NOMO-1 treated with dmso at 0.1 percent for 144 hours (cell line): ENCODE measurements around the gene CNTNAP4.

Source experiments
- DNase-seq: peaks from one replicate; lab custom pipeline; 2025; ENCODE audit not compliant: unreplicated experiment; lab: John Stamatoyannopoulos, UW

Gene CNTNAP4

GRCh38 chr16:76484020-76484419 is 206.8 kb downstream of the CNTNAP4 start:
- no peak for DNase-seq

DNA sequence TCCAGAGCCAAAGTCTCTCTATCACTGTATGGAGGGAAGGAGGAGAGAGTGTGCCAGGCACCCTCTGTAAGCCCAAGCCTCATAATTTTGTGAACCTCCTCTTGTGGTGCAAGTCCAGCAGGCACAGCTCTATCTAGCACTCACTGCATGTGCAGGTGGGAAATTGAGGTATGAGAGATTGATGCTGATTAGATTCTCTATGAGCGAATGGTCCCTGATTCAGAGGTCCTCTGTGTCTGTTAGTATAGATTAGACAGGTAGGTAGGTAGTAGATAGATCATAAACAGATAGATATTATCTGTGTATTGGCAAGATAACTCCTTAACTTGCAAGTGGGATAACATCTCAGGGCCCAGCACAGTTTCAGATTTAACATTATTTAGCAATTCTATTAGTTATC is 209.5 kb downstream of the CNTNAP4 start:
- DNase-seq = no peak

DNA sequence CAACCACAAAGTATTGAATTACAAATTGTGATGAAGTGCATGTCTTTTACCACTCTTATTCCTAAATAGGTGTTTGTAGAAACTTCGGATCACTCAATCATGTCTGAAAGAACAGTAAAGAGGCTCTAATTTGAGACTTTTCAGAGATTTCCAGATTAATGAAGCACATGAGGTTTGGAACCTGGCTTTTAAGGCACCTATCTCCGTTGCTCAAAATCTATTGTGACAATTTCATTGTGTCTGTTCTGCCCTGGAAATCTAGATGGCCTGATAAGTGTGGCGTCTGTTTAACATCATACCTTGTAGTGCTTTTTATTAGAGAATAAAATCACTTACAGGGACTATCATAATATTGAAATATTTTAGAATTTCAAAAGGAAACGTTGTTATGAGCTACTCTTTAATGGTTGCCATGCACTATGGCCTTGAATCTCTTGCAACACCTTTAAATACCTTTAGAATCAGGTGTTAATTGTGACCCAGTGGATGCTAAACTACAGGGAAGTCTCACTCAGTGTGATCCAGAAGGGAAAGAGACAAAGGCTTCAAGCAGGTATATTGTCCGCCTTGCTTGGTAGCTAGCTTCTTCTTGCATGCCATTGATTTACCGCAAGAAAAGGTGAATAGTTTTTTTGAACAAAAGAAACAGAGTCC is 210.3 kb downstream of the CNTNAP4 start:
- no peak for DNase-seq

DNA sequence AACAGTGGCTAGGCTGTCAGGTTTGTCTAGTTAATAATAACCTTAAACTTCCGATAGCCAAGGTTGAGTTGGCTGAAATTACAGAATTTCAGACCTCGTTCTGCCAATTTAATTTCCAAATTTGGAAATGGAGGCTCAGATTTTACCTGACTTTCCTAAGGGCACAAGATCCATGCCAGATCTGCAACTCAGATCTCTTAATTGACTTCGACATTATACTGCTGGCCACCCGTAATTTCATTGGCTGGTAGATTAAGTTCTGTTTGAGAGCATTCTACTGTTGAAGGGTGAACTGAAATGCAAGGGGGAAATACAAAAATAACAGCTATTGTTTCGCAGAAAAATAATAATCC is 210.8 kb downstream of the CNTNAP4 start:
- no peak for DNase-seq

- no peak for DNase-seq
Observed at GRCh38 chr16:76490036-76490639, 212.9 kb downstream of the CNTNAP4 start.

DNA sequence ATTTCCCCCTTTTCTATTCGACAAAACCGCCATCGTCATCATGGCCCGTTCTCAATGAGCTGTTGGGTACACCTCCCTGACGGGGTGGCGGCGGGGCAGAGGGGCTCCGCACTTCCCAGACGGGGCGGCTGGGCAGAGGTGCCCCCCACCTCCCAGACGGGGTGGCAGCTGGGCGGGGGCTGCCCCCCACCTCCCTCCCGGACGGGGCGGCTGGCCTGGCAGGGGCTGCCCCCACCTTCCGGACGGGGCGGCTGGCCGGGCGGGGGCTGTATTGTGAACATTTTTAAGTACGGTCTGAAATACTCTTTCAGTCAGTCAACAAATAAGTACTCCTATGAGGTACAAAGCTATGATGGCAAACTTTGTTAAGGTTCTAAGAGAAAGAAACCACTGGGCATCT is 222.8 kb downstream of the CNTNAP4 start:
- DNase-seq = no peak

DNA sequence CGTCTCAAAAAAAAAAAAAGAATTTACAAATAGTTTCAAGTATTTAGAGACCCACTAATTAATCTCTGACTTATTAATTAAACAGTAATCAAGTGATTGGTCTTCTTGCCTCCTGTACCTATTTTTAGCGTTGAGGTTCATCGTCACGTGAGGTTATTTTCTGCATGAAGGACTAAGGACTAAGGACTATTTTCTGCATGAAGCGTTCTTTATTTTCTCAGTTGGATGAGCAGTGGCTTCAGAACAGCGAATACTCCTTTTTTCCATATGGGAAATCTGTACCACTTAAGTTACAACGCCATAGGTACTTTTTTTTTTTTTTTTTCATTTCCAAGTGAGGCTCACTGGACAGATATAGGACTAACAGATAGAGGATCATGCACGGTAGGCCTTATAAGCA is 224.9 kb downstream of the CNTNAP4 start:
- no peak for DNase-seq

GRCh38 chr16:76502555-76502954 is 225.4 kb downstream of the CNTNAP4 start:
- no peak for DNase-seq

GRCh38 chr16:76503091-76503490 is 225.9 kb downstream of the CNTNAP4 start:
- no peak for DNase-seq

DNA sequence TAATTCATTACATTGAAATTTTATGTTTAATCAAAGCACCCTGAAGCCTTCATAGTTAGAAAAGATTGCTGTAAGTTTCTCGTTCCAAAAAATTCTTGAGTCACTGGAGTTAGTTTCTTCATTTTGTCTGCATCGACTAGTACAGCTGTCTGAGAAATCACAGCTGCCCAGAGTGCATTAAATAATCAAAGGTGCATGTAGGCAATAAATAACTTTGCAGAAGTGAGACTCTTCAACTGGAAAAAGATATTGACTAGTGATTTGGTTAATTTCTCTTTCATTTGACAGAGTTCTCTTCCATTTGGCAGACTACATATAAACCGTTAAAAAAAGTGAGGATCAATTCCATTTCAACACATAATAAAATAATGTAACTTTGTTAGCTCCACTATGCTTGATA is 234.0 kb downstream of the CNTNAP4 start:
- no peak for DNase-seq

- DNase-seq = no peak
Observed at GRCh38 chr16:76518781-76519180, 241.6 kb downstream of the CNTNAP4 start.

DNA sequence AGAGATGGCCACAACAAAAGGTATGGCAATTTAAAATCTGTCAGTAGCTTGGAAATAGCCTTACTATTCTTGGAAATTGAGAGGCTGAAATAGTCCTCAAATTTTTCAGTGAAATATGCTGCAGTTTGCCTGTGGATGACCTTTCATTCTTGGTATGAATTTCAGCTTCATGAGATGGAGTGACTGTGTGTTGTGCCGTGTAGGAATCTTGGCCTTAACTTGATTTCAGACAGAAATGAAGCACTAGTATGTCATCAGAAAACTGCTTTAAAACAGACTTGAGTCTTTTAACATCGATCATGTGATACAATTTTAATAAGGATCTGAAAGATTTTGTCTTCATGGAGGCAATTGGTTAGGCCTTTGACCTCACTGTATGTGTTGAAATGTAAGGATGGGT is 247.2 kb downstream of the CNTNAP4 start:
- no peak for DNase-seq

GRCh38 chr16:76524769-76525168 is 247.6 kb downstream of the CNTNAP4 start:
- DNase-seq = no peak

DNA sequence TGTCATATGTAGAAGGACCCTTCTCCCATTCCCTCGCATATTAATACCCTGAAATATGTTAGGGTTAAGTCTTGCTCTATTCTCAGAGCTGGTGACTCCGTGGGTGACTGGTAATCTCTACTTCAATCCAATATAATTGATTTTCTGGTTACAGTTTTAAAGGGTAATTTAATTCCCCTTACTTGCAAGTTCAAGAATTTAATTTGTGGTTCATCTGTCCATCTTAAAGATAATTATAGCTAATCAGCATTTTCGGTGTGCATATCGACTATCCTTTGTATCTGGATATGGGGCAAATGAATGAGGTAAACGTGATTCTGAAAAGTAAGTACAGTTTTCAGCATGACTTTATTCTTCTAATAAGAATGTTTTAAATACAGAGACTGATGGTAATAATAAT is 250.0 kb downstream of the CNTNAP4 start:
- no peak for DNase-seq

GRCh38 chr16:76529120-76529519 is 251.9 kb downstream of the CNTNAP4 start:
- no peak for DNase-seq

DNA sequence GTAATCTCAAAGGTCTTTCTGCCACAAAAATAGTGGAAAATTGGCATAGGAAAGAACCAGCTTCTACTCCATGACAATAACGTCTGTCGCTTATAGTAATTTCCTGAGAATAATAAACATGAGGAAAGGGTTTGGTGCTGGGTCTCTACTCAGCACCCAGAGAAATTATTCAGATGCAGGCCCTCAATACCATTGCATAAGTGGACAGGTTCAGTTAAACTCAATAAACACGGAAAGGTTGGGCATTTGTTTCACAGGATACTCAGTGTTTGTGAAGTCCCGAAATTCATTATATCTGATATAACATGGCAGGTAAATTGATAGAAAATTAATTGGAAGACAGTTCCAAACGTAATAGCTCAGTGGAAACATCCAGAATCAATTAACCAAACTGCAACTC is 254.0 kb downstream of the CNTNAP4 start:
- DNase-seq = no peak

DNA sequence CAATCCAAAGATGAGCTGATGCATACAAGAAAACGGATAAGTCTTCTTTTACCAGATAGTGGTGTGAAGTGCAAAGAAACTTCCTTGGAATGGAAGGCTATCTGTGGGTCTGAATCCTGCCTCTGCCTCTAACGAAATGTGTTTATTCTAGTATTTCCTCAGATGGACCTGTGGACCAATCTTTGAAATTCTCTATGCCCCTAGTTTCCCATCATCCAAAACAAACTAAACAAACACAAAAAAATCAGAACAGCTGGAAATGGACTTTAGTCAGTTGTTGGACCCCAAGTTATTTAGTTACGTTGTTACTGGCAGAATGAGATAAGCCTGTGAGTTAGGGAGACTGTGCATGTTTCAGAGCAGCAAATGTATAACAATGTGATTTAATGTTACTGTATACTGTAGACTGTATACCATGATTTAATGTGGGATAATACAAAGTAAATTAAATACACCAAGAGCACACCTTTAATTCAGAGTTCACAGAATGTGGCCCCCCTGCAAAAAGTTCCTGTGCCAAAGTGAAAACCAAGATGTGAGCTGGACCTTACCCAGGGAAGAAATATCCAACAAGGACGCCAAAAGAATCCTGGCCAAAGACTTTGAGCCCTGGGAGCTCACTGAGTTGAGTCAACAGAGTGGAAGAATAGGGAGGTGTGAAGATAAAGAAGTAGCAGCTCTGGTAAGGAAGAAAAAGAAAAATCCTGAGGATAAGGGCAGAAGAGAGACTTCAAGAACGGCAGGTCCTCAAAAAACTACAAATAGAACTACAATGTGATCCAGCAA is 255.2 kb downstream of the CNTNAP4 start:
- no peak for DNase-seq

- DNase-seq = no peak
Observed at GRCh38 chr16:76539609-76540008, 262.4 kb downstream of the CNTNAP4 start.

DNA sequence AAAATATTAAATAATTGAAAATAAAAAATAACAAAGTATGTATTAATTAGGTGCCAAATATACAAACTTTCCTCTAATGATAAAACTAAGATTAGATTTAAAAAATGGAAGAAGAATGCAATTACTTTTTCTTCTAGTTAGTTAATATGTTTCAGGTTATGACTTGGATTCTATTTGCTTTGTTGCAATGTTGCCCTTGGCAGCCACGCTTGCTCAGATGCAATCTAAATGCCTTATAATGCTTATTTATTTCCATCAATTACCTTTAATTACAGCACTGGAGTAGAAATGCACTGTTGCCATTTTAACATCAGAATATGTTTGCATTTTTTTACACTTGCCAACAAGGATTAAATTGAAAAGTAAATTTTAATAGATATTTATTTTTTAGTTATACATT is 263.9 kb downstream of the CNTNAP4 start:
- DNase-seq = no peak

DNA sequence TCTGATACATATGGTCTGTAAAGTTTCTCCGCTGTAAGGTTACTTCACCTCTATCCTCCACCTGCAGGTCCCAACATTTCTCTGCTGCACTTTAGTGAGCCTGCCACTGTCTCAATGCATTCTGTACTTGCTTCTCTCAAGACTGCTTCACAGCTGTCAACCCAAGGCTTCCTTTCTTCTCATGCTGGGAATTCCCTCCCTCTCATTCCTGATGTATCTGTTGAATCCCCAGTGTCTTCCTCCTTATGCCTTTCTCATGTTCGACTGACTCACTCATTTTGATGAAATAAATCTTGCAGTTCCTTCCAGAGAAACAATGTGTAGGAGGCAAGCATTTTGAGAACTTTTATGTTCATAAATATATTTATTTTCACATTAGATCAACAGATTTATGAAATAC is 288.3 kb downstream of the CNTNAP4 start:
- DNase-seq = no peak

DNA sequence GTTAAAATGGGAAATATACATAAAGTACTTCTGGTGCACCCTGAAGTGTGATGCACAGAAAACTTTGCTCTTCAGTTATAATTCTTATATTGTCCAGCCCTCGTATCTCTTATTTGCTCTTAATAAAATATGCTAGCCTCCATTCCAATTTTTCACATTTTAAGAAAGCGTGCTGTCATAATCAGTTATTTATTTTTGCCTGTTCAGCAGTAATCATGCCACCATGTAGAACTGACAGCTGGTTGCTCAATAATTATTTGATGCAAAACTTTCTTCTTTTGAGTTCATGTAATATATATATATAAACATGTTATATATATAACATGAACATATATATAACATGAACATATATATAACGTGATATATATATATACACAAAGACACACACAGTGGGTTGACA is 294.6 kb downstream of the CNTNAP4 start:
- no peak for DNase-seq

GRCh38 chr16:76573281-76573680 is 296.1 kb downstream of the CNTNAP4 start:
- DNase-seq = no peak
